B cell (primary cell): ENCODE results near the gene TNNT3. TPM values are rescaled to one million over a fixed set of nuclear protein-coding genes. Genes with fewer than 3 reads are reported as not detected.

ENCODE experiments used
- ATAC-seq: fragments of 200-7000 bp; cut with Tn5 transposase; one replicate; pipeline ENCODE4 v1.10.0; 2021; ENCODE audit warnings: low read depth, mild to moderate bottlenecking, moderate number of reproducible peaks, moderate library complexity
- CTCF ChIA-PET: fragments of 350-600 bp; sonication (Branson Sonifier 250); formaldehyde crosslinking; loops from one replicate; lab custom pipeline; 2021; ENCODE audit warnings: antibody characterized with exemption, inconsistent platforms; lab: Charles Lee
- POLR2A ChIA-PET: fragments of 350-600 bp; sonication (Branson Sonifier 250); formaldehyde crosslinking; loops from one replicate; lab custom pipeline; 2021; ENCODE audit warnings: antibody characterized with exemption; lab: Charles Lee
- DNase-seq: peaks from one replicate; pipeline ENCODE4 v3.0.0; 2013
- H2AFZ ChIP-seq: 2 replicates; pipeline ENCODE4 v1.6.1; 2012; ENCODE audit warnings: mild to moderate bottlenecking, low read depth, low read length; ENCODE audit not compliant: insufficient read depth, poor library complexity, severe bottlenecking
- H3K27ac ChIP-seq, 2 donors: 1 replicate in 1 of 2; 2 replicates in 1 of 2; pipeline ENCODE4 v1.5.1; 2012 to 2013; ENCODE audit warnings: low read length in 2 of 2, mild to moderate bottlenecking in 2 of 2, moderate library complexity in 1 of 2
- H3K27me3 ChIP-seq, 4 experiments: fragments of 200-600 bp in 1 of 4; sonication (generic) in 1 of 4; replicated peaks in 1 of 4; 1 replicate in 2 of 4; 2 replicates in 2 of 4; pipeline versions ENCODE4 v1.6.1 to v1.7.0; 2013 to 2016; ENCODE audit warnings: low read length in 3 of 4, mild to moderate bottlenecking in 2 of 4, mixed read lengths in 1 of 4, moderate library complexity in 1 of 4; ENCODE audit not compliant: insufficient read depth in 4 of 4, control insufficient read depth in 3 of 4; ENCODE audit errors: control extremely low read depth in 1 of 4
- H3K36me3 ChIP-seq, 2 experiments: replicated peaks in 1 of 2; 1 replicate in 1 of 2; 2 replicates in 1 of 2; pipeline versions ENCODE4 v1.6.1 to v1.7.1; 2013; ENCODE audit warnings: low read length in 1 of 2; ENCODE audit not compliant: insufficient read depth in 2 of 2, control insufficient read depth in 1 of 2; ENCODE audit errors: control extremely low read depth in 1 of 2, extremely low read depth in 1 of 2
- H3K4me1 ChIP-seq, 2 donors: fragments of 200-600 bp in 1 of 2; sonication (generic) in 1 of 2; 1 replicate in 1 of 2; 2 replicates in 1 of 2; pipeline versions ENCODE4 v1.5.1 to v1.6.1; 2013 to 2017; ENCODE audit warnings: low read length in 2 of 2; ENCODE audit not compliant: control insufficient read depth in 2 of 2, insufficient read depth in 2 of 2
- H3K4me2 ChIP-seq: replicated peaks from 2 replicates; pipeline ENCODE3; 2012; ENCODE audit warnings: mild to moderate bottlenecking, low read depth, low read length; ENCODE audit not compliant: poor library complexity, severe bottlenecking
- H3K4me3 ChIP-seq, 5 experiments: fragments of 200-600 bp in 1 of 5; sonication (generic) in 1 of 5; 1 replicate in 3 of 5; 2 replicates in 2 of 5; pipeline versions ENCODE4 v1.5.1 to v1.7.0; 2011 to 2016; ENCODE audit warnings: low read length in 4 of 5, mild to moderate bottlenecking in 4 of 5, low read depth in 2 of 5, control low read depth in 1 of 5, moderate library complexity in 1 of 5; ENCODE audit not compliant: insufficient read depth in 1 of 5; ENCODE audit errors: control extremely low read depth in 1 of 5, extremely low read depth in 1 of 5
- H3K79me2 ChIP-seq: fragments of 200-600 bp; sonication (generic); one replicate; pipeline ENCODE4 v1.6.0; 2016; ENCODE audit warnings: low read length; ENCODE audit not compliant: control insufficient read depth, insufficient read depth
- H3K9ac ChIP-seq: fragments of 200-600 bp; sonication (generic); 2 replicates; pipeline ENCODE4 v1.6.1; 2017; ENCODE audit warnings: mild to moderate bottlenecking, low read length, moderate library complexity
- H3K9me3 ChIP-seq, 3 donors: one replicate each; pipeline versions ENCODE4 v1.6.1 to v1.7.1; 2013; ENCODE audit warnings: low read length in 2 of 3; ENCODE audit not compliant: control insufficient read depth in 2 of 3, insufficient read depth in 1 of 3; ENCODE audit errors: control extremely low read depth in 1 of 3
- H4K20me1 ChIP-seq: 2 replicates; pipeline ENCODE4 v1.6.0; 2012; ENCODE audit warnings: mild to moderate bottlenecking, low read length; ENCODE audit not compliant: insufficient read depth, control insufficient read depth, poor library complexity, severe bottlenecking
- H3K27ac Mint-ChIP-seq: one replicate; pipeline ENCODE4 v1.8.0; 2021; ENCODE audit warnings: mixed read lengths
- H3K27me3 Mint-ChIP-seq: one replicate; pipeline ENCODE4 v1.8.0; 2021; ENCODE audit warnings: mixed read lengths
- H3K4me1 Mint-ChIP-seq: one replicate; pipeline ENCODE4 v1.8.0; 2021; ENCODE audit warnings: mixed read lengths
- H3K4me3 Mint-ChIP-seq: one replicate; pipeline ENCODE4 v1.8.0; 2021; ENCODE audit warnings: mixed read lengths
- H3K9me3 Mint-ChIP-seq: one replicate; pipeline ENCODE4 v1.8.0; 2022; ENCODE audit warnings: mixed read lengths; ENCODE audit not compliant: insufficient read depth
- EZH2 ChIP-seq: IDR thresholded peaks from 2 replicates; pipeline ENCODE4 v1.6.1; 2012; ENCODE audit warnings: borderline replicate concordance, low read depth, mild to moderate bottlenecking, moderate library complexity, low read length; ENCODE audit not compliant: insufficient read depth, poor library complexity, severe bottlenecking
- whole genome bisulfite sequencing: methylation state at CpG from one replicate; pipeline ENCODE4 v1.1.5; 2013; ENCODE audit warnings: missing lambda C conversion rate; ENCODE audit not compliant: insufficient coverage; 5-methylcytosine and 5-hydroxymethylcytosine counted together
- intact Hi-C: fragments of 100-400 bp; cut with micrococcal nuclease; formaldehyde crosslinking; loops from one replicate; pipeline ENCODE4 v1.10.0; 2022
- polyA plus RNA-seq: library from polyadenylated mRNA; depleted of rRNA; stranded (reverse); fragments of >200 nt; gene quantifications from 2 replicates; pipeline ENCODE4 v1.2.3, GENCODE V29; 2012
- total RNA-seq, 2 donors: library from RNA; stranded (reverse); fragments of 120-200 nt in 1 of 2; gene quantifications; 1 replicate in 1 of 2; 2 replicates in 1 of 2; pipeline versions ENCODE4 v1.2.3 to v1.2.4, GENCODE V29; 2013 to 2022
- TF ChIP-seq, protein P1 (sequence below): fragments of 200-600 bp; IDR thresholded peaks from one replicate; pipeline ENCODE4 v1.8.0; 2022; ENCODE audit warnings: antibody characterized with exemption, mild to moderate bottlenecking

Gene TNNT3
- total and polyA plus RNA-seq, 2 donors (not counting 1 experiment from before 2014, with no cell fraction given): 2.5 to 10.0 TPM

DNA sequence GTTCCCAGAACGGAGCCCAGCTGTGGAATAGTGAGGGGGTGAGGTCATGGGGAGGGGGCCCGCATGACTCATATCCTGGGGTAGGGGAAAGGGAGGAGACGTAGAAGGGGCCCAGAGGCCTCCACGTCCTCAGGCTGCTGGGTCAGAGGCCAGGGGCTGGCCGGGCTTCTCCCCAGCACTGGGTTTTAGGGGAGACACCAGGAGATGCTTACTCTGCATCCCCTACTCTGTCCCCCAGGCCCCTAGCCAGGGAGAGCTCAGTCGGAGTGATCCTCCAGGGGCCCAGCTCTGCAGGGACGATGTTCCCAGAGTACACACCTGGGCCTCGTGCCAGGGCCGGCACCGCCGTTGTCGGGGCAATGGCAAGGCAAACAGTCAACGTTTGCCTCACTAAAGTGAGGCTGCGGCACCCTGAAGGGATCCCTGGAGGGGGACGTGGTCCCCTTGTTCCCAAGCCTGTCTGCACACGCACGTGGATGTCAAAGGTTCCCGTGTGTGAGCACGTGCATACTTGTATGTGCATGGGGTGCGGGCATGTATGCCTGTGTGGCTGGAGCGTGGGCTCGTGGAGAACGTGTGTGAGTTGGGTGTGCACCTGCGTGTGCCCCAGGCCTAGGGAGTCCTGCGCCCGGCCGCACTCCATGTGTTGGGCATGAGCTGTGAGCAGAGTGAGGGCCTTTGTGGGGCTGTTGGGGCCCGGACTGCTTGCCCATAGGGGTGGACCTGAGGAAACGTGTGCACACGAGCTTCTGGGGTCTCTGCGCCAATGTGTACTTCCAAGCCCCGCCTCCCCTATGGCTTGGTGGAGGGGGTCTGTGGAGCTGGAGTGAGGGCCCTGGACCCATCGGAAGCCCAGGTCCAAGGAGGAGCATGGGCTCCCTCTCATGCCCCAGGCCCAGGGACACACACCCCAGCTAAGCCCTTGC lies 42.0 kb upstream of the TNNT3 start:
- H3K36me3 ChIP-seq: peaks cover 0 to 30% of the 10 kb centered on the region in 2 experiments
- peaks cover 100% of the 10 kb centered on the region for H4K20me1 ChIP-seq
- 74% methylated on average over 31 of the region's 33 CpGs for WGBS
- H3K9ac ChIP-seq: no peak overlapping the region
- H3K27ac Mint-ChIP-seq: peak overlapping the region; percentile 63
- TF ChIP-seq, protein P1, sequence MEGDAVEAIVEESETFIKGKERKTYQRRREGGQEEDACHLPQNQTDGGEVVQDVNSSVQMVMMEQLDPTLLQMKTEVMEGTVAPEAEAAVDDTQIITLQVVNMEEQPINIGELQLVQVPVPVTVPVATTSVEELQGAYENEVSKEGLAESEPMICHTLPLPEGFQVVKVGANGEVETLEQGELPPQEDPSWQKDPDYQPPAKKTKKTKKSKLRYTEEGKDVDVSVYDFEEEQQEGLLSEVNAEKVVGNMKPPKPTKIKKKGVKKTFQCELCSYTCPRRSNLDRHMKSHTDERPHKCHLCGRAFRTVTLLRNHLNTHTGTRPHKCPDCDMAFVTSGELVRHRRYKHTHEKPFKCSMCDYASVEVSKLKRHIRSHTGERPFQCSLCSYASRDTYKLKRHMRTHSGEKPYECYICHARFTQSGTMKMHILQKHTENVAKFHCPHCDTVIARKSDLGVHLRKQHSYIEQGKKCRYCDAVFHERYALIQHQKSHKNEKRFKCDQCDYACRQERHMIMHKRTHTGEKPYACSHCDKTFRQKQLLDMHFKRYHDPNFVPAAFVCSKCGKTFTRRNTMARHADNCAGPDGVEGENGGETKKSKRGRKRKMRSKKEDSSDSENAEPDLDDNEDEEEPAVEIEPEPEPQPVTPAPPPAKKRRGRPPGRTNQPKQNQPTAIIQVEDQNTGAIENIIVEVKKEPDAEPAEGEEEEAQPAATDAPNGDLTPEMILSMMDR: no peak
- TF ChIP-seq EZH2: no peak
- peaks cover 41 to 82% of the 10 kb centered on the region in 2 donors for H3K4me1 ChIP-seq
- no peaks in the 10 kb centered on the region for H3K9me3 ChIP-seq
- ATAC-seq (no peak), DNase-seq (no peak)
- no peak overlapping the region for H3K4me3 ChIP-seq
- H3K79me2 ChIP-seq: peaks cover 77% of the 10 kb centered on the region
- H3K27ac ChIP-seq: no peak overlapping the region
- no peak overlapping the region for H2AFZ ChIP-seq
- H3K4me2 ChIP-seq: no peak overlapping the region
- CTCF ChIA-PET: interaction anchor here (0.7 to 2.2 kb wide), 5 partner anchors 22 to 274 kb away, joined by 3 to 10 read pairs (median 6); no protein-coding TSS in a partner anchor
- POLR2A ChIA-PET: interaction anchor here (0.6 kb wide), 1 partner anchor 27 kb away, joined by 3 read pairs; no protein-coding TSS in a partner anchor
- H3K27me3 ChIP-seq: no peaks in the 10 kb centered on the region
- H3K9me3 Mint-ChIP-seq: no peaks in the 10 kb centered on the region
- H3K4me1 Mint-ChIP-seq: peaks cover 63% of the 10 kb centered on the region
- H3K4me3 Mint-ChIP-seq: peak overlapping the region; percentile 23
- no peaks in the 10 kb centered on the region for H3K27me3 Mint-ChIP-seq
- intact Hi-C loops: no loop called here
